Stimulated activated CD4-positive, alpha-beta T cell treated with anti-CD3 and anti-CD28 coated beads, Interleukin-2, amount 100 ng/mL, for 4 hours (primary cell): ENCODE results near the gene GLRX.
"Not testable (repeated sequence)": the region's sequence is repeated elsewhere in the genome, so short reads cannot be mapped to it uniquely, and the experiment has no call there.

Experiments
- DNase-seq: peaks from one replicate; pipeline ENCODE4 v3.0.0-alpha.2; 2020; ENCODE audit warnings: low read depth

The GLRX gene

DNA sequence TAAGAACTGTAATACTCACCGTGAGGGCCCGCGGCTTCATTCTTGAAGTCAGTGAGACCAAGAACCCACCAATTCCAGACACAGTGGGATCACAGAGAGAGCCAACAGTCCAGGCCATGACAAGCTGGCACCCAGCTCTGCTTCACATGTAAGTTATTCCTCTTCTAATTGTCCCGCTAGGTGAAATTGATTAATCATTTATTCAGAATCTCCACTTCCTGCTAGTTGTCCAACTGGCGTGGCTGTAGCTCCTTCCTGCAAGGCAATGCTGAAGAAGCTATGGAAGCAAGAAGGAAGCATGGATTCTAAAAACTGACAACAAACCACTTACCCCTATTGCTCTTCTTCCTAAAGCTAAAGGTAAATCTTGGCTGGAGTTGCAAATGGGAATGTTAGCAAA lies 30.0 kb upstream of the GLRX start:
- DNase-seq, result no peak

DNA sequence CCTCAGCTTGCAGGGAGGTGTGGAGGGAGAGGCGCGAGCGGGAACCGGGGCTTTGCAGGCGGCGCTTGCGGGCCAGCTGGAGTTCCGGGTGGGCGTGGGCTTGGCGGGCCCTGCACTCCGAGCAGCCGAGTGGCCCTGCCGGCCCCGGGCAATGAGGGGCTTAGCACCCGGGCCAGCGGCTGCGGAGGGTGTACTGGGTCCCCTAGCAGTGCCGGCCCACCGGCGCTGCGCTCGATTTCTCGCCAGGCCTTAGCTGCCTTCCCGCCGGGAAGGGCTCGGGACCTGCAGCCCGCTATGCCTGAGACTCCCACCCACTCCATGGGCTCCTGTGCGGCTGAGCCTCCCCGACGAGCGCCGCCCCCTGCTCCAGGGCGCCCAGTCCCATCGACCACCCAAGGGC lies 28.6 kb upstream of the GLRX start:
- not testable (repeated sequence) for DNase-seq

DNA sequence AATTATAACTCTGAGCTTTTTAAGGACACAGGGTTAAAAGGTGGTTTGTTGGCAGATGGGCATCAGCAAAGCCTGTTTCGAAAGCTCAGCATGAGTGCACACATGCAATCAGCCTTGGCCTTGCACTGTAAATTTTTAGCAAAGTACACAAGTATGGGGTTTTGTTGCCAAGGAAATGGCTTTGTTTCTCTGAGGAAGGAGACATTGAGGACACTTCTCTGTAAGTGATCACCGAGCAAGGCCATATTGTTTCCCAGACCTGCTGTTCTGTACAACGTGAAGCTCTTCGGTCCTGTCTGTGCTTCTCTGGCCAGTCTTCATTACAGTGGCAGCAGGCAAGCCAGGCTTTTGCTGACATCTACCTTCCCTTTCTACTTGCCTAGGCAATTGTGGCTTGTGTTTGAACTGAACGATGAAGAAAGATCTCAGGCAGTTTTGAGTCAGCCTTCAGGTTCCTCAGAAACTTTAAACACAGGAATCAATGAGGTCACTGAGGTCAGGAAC lies 27.9 kb upstream of the GLRX start:
- no peak for DNase-seq

DNA sequence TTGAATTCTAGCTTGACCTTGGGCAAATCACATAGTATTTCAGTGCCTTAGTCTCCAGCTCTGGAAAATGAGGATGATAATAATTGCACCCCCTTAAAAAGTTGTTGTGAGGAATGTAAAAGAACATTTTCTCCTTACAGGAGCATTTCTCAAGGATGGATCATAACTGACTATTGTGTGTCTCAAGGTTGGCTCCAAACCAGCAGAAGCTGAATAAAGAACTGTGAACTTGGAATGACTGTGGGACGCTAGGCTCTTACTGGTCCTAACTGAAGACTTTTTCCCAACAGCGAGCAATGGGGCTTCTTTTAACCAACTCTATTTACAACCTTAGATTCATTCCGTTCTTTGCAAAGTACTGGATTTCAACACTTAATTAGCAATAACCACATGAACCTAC lies 26.2 kb upstream of the GLRX start:
- DNase-seq, result no peak

DNA sequence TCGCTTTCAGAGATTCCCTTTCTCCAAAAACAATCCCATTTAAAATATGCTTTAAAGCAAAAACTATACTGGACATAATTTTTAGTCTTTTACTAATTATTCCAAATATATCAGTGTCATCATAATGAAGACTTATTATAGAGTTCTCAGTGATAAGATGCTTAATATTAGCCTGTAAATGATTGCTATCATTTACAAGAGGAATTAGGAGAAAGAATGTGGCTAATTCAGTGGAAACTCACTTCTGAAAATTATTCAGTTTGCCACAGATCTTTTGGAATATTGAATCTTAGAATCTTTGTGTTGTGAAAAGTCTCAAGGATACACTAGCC lies 24.7 kb upstream of the GLRX start:
- no peak for DNase-seq

DNA sequence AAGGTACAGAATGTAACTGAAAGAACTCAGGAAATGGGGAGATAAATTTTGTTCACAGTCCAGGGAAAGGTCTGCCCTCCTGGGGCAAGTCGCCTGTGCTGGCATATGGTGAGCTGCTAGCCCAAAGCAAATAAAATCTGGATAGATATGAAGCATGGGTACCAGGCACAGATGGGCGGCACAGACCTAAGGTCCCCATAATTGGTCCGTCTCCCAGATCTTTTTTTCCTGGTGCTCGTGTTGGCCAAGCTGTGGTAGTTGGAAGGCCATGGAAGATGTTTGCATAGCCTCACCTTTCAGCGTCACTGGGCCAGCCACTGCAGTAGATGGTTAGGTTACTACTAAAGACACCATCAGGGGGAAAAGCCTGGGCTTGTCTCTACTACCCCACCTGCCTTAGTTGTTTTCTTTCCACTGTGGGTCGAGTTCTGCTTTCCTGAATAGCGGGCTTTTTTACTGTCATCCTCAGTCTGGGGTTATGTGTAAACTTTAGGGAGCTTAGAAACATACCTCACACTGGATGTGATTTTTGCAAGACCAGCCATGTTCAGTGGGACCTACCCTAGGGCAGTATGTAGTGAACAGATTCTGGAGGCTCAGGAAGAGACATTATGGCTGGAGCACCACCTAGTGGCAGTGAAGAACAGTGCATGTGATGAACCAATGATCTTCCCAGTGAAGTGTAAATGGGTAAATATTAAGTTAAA lies 24.2 kb upstream of the GLRX start:
- DNase-seq, result peak; percentile 58

DNA sequence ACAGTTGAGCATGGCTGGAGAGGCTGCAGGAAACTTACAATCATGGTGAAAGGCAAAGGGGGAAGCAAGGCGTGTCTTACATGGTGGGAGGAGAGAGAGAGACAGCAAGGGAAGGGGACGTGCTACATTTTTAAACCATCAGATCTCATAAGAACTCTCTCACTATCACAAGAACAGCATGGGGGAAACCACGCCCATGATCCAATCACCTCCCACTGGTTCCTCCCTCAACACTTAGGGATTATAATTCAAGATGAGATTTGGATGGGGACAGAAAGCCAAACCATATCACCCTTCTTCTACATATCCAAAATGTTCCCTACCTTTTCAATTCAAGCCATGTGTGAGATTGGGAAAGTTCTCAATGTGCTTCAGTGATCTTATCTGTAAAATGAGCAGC lies 22.9 kb upstream of the GLRX start:
- no peak for DNase-seq

DNA sequence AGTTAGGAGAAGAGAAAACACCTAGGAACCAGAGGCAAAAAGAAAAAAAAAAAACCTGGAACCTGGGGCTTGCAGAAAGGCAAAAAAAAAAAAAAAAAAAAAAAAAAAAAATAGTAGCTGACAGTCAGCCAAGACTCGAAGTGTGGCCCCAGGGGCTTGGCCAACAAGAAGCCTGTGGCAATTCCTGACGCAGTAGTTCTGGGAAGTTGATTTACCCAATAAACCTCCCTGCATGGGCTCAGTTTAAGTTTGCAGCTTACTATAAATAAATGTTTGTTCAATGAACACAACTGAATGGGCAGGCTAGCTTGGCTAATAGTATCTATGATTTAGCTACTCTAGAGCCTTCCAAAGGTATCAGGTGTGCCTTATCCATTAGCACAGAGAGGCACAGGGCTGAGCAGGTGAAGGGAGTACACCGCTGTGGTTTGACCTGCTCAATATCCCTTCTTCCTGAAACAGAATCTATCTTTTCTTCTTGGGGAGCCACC lies 21.3 kb upstream of the GLRX start:
- DNase-seq, result no peak

DNA sequence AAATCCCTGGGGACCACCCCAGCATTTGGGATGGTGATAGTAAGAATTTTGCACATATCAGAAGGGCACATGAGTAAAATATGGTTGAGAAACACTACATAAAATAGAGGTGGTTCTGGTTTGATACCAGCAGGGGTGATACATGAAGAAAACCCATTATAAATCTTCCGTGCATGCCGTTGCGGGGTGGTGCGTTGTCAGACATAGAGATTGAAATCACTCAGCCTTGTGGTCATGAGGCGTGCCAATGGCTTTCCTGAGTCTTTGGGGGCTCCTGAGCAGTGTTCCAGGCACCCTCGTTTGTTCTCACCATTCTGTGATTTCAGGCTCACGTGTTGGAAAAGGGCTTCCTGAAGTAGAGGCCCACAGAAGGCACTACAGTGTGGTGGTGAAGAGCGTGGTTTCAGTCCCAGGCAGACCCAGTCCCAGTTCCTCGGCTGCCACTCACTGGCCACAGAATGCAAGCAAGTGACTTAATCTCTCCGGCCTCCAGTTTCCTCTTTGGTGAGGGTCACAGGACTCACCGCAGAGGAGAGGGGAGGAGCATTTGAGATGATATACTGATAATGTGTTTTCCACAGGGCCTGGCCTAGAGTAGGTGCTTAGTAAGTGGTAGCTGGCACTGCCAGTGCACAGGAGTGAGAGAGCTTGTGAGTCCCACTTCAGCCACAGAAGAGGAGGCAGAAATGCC lies 20.5 kb upstream of the GLRX start:
- peak; percentile 37 for DNase-seq

DNA sequence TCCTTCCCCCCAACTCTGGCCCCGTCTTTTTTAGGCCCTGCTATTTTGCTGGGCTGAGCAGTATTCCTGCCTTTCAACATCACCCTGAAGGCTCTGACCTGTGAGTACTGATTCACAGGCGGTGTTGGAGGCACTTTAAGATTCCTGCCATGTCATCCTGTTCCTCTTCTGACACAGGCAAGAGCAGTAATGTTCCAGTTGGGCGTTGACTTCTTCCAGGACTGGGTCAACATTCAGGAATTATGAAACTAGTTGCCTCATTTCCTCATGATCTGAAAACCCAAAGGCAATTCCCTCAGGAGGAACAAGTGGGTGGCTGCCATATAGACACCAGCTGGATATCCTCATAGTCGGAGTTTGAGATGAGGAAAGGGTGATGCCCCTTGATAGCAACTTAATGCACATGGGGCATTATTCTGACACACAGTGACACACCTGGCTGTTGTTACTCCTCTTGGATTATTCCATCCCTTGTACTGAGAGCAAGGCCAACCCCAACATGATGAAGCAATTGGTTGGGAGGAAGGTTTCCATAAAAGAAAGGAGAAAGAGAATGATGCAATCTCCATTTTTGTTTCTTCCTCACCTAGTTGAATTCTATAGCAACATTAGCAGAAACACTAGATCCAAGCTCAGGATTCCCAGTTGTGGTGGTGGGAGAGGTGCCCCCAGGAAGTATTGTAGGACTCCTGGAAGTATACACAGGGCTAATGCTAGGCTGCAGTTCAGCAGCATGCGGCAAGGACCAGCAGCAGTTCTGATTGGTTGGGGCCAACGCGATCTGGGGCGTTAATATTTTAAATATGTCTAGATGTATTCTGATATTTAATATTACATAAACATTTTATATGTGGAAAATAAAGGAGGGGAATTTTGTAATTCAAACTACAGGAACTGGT lies 19.6 kb upstream of the GLRX start:
- no peak for DNase-seq

DNA sequence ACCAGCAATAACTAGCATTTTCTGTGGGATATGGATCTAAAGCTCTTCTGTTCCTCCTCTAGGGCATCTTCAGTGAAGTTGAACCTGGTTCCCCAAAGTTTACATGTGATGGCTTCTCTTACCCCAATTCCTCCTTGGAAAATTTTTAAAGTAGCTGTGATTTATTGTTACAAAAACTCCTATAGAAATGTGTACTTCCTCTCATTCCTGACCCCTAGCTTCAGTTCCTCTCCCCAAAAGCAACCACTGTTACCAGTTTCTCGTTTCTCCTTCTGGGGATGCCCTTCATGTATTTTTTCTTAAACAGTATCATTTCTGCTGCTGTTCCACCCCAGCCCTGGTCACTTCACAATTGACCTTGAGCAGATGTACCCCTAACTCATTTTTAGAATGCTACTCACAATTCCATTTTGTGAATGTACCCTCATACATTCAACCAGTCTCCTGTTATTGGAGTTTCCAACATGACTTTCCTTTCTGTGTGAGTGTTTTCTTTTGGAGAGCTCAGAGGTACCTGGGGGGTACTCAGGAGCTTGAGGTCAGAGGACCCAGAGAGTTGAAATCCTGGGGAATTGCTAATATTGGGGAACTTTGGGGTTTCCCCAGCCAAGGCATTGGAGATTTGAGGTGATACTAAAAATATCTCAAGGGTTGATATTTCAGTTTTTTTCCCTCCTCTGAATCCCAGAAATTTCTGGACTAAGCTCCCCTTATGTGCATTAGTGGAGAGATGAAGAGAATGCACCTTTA lies 18.6 kb upstream of the GLRX start:
- DNase-seq, result no peak

DNA sequence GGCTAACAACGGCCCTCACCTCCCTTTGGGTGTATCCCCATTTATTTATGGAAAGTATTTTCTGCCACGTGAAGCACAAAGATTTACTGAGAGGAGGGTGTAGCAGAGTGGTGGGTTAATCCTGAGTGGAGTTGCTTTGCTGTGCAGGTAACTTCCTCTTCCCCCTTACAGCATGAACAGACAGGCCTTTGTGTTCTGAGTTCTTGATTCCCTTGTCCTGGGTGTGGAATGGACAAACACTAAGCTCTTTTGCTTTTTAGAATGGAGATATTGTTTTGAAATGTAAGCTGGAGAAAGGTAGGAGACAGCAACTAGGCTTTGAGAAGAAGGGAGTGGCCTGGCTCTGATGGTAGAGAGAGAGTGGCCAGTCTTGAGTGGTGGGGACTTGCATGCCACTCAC lies 17.1 kb upstream of the GLRX start:
- DNase-seq, result no peak

DNA sequence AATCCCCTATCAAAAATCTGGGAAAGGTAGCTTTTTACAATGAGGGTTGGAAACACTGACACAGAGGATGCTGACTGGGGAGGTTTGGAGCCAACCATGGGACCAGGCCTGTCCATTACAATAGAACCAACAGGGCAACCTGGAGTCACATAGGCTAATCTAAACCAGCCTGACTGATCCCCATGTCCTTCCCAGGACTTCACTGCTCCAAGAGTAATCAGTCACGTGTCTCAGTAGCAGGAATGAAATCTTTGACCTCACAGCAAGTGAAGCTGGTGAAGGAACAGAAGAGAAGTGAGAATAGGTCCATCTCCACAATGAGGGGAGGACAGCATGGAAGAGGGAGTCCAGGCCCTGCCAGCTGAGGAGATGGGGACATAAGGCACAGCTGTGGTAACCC lies 16.0 kb upstream of the GLRX start:
- no peak for DNase-seq

DNA sequence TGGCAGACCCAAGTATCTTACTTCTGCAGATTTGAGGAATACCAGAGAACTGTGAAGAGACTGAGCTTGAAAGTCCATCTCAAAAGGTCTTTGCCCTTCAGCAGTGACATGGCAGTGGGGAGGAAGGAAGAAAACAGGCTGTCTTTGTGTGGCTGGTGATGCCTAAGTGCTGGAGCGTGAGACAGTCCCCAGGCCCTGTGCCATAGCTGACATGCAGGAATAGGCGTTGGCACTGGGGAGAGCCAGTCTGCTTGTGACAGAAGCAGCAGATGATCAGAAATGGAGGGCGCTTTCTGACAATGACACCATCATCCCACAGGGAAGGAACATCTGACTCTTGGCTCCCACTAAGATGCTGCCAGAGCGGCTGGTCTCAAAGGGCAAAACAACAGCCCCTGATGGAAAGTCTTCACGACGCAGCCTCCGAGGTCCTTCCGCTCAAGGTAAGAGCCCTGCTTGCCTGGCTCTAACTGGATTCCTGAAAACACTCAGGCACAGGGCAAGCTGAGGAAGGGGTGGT lies 15.5 kb upstream of the GLRX start:
- DNase-seq, result no peak

DNA sequence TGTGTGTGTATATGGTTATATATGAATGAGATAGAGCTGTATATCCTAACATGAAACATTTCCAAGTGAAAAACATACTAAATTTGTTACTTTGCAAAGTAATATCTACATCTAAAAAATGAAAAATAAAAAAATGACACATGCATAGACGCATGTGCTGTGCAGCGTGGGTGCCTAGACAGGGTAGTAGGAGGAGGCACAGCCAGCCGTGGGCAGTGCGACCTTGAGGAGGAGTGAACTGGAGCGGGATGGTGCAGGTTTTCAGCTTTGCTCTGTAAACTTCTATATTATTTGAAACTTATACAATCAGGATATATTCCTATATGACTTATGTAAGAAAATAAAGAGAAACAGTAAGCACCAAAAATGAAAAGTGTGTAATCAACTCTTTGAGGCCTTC lies 15.0 kb upstream of the GLRX start:
- no peak for DNase-seq

DNA sequence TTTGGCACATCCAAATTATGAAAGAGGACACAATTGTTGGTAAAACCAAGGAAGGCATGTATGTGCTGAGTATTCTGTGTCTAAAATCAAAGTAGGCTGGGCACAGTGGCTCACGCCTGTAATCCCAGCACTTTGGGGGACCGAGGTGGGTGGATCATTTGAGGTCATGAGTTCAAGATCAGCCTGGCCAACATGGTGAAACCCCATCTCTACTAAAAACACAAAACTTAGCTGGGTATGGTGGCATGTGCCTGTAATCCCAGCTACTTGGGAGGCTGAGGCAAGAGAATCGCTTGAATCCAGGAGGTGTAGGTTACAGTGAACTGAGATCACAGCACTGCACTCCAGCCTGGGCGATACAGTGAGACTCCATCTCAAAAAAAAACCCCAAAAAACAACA lies 14.4 kb upstream of the GLRX start:
- not testable (repeated sequence) for DNase-seq

DNA sequence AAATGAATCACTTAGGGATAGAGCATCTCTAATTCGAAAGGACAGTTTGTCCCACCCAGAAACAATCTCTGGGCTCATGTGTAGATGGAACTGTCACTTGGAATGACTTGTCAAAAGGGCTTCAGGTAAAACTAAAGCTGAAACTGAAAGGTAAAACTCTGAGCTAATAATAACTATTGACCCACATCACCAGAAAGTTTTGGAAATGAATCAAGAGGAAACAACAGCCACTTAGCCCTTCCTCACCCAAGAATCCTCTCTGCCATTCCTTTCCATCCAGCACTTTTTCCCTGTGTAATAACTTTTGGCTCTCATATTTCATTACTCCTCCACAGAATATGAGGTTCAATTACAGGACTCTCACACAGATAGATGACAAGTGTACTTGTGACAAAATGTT lies 14.0 kb upstream of the GLRX start:
- no peak for DNase-seq

DNA sequence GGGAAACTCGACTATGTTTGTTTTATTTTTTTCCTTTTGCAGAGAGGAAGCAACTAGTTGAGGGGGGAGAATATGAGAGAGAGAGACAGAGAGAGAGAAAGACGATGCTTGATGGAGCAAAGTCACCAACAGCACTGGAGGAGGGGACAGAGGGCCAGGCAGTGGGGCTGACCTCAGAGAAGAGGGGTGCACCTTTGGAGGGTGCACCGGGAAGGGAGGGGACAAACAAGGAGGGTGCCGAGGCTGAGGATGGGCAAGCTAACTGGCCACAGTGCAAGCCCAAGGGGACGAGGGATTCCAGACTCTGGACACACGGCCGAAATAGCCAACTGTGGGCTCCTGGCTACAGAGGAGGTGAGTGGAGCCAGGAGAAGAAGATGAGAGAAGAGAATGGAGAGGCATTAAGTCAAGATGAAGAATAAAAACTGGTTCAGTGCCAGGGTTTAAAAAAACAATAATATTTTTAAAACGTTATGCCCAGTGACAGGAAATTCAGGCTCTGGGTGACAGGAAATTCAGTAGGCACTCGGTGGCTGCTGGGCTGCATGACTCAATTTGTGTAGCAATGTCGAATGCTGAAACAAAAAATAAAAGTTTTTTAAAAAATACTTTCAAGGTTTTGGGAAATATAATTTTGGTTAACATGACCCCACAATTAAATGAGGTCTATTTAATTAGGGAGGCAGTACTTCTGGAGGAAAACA lies 13.3 kb upstream of the GLRX start:
- no peak for DNase-seq

DNA sequence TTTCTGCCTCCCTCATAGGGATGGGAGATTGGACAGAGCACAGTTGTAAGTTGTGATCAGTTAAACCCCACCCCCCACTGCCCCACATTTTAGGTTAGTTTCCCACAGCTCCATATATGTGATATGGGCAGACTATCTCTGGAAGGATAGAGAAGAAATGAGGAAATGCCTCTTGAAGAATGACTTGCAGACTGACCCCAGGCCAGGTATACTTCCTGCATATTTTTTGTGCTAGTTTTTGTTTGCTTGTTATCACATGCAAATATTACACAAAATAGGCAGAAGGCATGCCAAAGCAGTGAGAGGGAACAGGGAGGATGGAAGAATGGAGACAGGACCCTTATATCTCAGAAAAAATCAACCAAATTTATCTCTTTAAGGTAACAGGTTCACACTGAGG lies 10.1 kb upstream of the GLRX start:
- no peak for DNase-seq

DNA sequence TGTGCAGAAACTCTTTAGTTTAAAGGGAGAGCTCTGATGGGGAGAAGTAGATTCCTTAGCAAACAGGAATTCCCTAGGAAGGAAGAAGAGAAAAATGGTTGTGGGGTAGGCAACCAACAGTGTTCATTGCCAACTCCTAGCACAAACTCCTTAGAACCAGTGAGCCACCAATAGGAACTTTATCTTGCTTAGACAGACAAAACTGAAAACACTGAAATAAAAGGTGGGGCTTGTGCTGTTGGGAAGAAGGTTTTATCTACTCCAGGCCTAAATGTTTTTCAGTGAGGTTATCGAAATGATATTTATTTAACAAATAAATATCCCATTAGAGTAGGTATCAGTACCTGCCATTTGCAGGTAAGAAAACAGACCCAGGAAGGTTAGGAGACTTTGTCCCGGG lies 7.7 kb upstream of the GLRX start:
- no peak for DNase-seq

DNA sequence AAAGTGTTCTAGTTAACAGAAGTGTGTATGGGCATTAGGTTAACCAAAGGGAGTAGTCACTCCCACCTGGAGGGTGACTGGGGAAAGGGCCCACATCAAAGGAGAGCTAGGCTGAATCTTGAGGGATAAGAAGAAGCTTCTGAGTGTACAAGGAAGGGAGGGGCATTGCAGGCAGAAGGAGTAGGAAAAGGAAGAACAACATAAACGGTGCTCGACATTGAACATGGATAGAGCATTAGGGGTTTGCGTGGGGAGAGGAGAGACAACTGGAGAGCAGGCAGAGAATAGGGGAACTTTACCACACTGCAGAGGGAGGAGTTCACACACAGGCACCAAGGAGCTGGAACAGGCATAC lies 5.3 kb upstream of the GLRX start:
- DNase-seq, result no peak
